Measurements from ENCODE around the gene C1orf21. TPM values are rescaled to one million over a fixed set of nuclear protein-coding genes. Genes with fewer than 3 reads are reported as not detected.
A peak's percentile ranks its signal among the peaks of the same experiment; 100 is the strongest.

Gene C1orf21
- total RNA-seq, 4 donors from 2014 or later = 36.3 to 115 (median 79.4) TPM

DNA sequence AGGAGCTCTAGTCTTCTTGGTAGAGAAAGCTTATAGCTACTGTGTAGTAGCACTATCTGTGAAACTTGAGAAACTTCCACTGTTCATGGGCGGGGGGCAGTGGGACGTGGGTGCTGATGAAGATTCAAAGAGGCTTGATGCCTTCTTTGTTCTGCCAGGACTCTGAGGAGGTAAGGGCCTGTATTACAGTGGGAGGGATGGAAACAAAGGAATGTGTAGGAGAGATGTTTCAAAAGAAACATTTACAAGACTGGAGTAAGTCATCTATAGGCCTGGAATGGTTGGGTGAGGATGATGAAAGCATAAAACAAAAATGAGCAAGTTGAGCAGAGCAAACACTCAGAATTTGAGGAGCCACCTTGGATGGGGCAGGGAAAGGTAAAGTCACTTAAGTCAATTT is 89.4 kb downstream of the C1orf21 start:
- peaks cover 0 to 16% (median 0%) of the 10 kb centered on the region in 4 donors for H3K4me1 ChIP-seq
- no peak for DNase-seq
- H3K4me3 ChIP-seq = no peak overlapping the region
- no peak overlapping the region for H3K27ac ChIP-seq
- TF ChIP-seq, protein P1, sequence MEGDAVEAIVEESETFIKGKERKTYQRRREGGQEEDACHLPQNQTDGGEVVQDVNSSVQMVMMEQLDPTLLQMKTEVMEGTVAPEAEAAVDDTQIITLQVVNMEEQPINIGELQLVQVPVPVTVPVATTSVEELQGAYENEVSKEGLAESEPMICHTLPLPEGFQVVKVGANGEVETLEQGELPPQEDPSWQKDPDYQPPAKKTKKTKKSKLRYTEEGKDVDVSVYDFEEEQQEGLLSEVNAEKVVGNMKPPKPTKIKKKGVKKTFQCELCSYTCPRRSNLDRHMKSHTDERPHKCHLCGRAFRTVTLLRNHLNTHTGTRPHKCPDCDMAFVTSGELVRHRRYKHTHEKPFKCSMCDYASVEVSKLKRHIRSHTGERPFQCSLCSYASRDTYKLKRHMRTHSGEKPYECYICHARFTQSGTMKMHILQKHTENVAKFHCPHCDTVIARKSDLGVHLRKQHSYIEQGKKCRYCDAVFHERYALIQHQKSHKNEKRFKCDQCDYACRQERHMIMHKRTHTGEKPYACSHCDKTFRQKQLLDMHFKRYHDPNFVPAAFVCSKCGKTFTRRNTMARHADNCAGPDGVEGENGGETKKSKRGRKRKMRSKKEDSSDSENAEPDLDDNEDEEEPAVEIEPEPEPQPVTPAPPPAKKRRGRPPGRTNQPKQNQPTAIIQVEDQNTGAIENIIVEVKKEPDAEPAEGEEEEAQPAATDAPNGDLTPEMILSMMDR (IDR thresholded peaks at IDR 0.05) = no peak
- no peak for TF ChIP-seq POLR2A (IDR thresholded peaks at IDR 0.05)
- H3K9me3 ChIP-seq = peaks cover 0 to 11% (median 0%) of the 10 kb centered on the region in 4 donors
- H3K27me3 ChIP-seq = no peaks in the 10 kb centered on the region
- H3K36me3 ChIP-seq = peaks cover 0 to 28% (median 0%) of the 10 kb centered on the region in 3 donors

DNA sequence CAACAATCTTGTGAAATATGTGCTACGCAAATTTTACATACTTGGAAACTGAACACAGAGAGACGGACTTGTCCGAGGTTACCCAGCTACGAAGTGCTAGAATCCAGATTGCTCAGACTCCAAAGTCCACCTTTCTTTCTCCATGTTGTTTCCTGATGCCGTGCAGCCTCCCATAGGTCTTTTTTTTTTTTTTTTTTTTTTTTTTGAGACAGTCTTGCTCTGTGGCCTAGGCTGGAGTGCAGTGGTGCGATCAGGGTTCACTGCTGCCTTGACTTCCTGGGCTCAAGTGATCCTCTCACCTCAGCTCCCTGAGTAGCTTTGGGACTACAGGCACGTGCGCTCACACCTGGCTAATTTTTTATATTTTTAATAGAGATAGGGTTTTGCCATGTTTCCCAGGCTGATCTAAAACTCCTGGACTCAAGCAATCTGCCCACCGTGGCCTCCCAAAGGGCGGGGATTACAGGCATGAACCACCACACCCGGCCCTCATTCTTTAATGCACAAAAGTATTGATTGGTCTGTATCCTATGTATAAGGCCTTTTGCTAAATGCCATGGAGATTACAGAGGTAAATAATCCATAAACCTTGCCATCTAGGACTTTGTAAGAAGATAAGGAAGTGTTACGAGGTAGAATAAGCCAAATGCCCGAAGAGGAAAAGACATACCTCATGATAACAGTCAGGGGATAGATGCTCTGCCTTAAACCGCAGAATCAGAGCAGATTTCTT is 92.8 kb downstream of the C1orf21 start:
- peaks cover 0 to 3% (median 0%) of the 10 kb centered on the region in 4 donors for H3K9me3 ChIP-seq
- H3K4me1 ChIP-seq = peaks cover 0 to 33% (median 0%) of the 10 kb centered on the region in 4 donors
- H3K4me3 ChIP-seq = no peak overlapping the region
- H3K27ac ChIP-seq = peak overlapping the region in 3 of 4 donors; percentile 42 to 77 (median 72)
- TF ChIP-seq, protein P1 (IDR thresholded peaks at IDR 0.05) = no peak
- TF ChIP-seq POLR2A (IDR thresholded peaks at IDR 0.05) = no peak
- H3K27me3 ChIP-seq = no peaks in the 10 kb centered on the region
- DNase-seq = peak in 2 of 3 donors; percentile 64 to 69
- H3K36me3 ChIP-seq = peaks cover 0 to 27% (median 0%) of the 10 kb centered on the region in 3 donors

DNA sequence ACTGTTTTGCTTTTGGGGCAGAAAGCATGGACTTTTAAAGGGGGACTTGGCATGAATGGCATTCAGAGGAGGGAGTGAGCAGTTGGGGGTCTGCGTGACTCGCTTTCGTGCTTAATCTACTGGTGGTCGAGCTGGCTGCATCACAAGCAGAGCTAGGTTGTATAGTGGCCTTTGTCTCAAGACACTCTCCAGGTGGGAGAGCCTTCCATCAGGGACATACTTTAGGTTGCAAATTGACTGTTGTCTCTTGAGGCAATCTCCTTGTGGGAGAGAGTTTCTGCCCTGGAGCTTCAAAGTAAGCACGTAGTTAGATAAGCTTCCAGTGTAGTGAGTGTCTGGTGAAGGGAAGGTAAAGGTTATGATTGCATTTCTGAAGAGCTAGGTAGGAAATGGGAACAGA is 93.9 kb downstream of the C1orf21 start:
- no peak for TF ChIP-seq POLR2A (IDR thresholded peaks at IDR 0.05)
- DNase-seq = no peak
- H3K9me3 ChIP-seq = no peaks in the 10 kb centered on the region
- H3K27me3 ChIP-seq = no peaks in the 10 kb centered on the region
- H3K4me1 ChIP-seq = peaks cover 0 to 45% (median 5%) of the 10 kb centered on the region in 4 donors
- H3K27ac ChIP-seq = no peak overlapping the region
- peaks cover 0 to 21% (median 0%) of the 10 kb centered on the region in 3 donors for H3K36me3 ChIP-seq
- H3K4me3 ChIP-seq = no peak overlapping the region

DNA sequence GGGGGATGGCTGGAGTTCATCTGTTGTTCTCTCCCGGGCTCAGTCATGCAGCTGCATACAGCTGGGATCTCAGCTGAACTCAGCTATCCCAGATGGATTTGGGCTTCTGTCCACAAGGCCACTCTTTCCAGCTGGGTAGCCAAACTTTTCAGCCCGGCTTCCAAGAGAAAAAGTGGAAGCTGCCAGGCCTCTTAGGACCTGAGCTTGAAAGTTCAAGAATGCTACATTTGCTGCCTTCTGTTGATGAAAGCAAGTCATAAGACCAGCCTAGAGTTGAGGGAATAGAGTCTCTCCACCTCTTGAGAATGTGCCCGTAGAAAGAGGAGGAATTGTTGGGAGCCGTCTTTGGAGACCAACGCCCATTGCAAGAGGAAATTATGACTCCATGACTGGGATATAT is 95.3 kb downstream of the C1orf21 start:
- DNase-seq = peak in 2 of 3 donors; percentile 22 to 73
- Histone ChIP-seq H3K4me3 (no peak overlapping the region), H3K4me1 (peaks cover 0 to 59% (median 5%) of the 10 kb centered on the region in 4 donors), H3K9me3 (no peaks in the 10 kb centered on the region), H3K27me3 (no peaks in the 10 kb centered on the region), H3K36me3 (peaks cover 0 to 14% (median 0%) of the 10 kb centered on the region in 3 donors), H3K27ac (peak overlapping the region in 2 of 4 donors; percentile 67 to 73)
- TF ChIP-seq, protein P1 (IDR thresholded peaks at IDR 0.05) = no peak
- no peak for TF ChIP-seq POLR2A (IDR thresholded peaks at IDR 0.05)

DNA sequence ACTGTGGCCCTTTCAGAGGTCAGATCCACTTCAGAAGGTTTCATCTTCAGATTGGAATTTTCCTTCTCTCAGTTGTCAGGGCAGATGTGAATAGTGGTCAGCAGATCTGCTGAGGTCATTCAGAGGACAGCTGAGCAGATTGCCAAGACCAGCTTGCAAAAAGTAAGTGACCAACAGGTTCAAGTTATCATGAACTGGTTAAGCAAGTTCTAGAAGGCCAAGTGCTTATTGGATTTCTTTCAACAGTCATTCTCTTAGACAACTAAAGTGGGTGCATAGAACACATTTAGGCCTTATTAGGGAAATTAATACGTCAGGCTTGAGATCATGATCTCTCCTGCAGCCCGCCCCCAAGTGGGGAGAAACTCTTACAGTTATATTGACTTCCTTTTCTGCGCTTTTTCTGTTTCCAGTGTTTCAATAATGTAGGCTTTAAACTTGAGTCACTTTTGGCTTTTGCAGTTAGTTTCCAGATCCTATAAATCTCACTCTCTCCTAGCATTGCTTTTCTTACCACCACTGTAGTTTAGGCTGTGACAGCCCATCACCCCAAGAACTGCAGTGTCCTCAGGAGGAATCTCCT is 96.4 kb downstream of the C1orf21 start:
- H3K4me1 ChIP-seq = peaks cover 0 to 65% (median 5%) of the 10 kb centered on the region in 4 donors
- H3K9me3 ChIP-seq = no peaks in the 10 kb centered on the region
- peak overlapping the region; percentile 43 to 73 (median 65) for H3K27ac ChIP-seq
- no peak overlapping the region for H3K4me3 ChIP-seq
- H3K27me3 ChIP-seq = no peaks in the 10 kb centered on the region
- DNase-seq = peak in 1 of 3 donors; percentile 62
- TF ChIP-seq POLR2A (IDR thresholded peaks at IDR 0.05) = no peak
- TF ChIP-seq, protein P1 (IDR thresholded peaks at IDR 0.05) = peak in 2 of 6 experiments; percentile 7 to 31
- peaks cover 0 to 3% (median 0%) of the 10 kb centered on the region in 3 donors for H3K36me3 ChIP-seq

Data from Peyer's patch (tissue), 4 donors.